GM19438 (cell line): ENCODE data around the gene GAD2.

Experiments
- ATAC-seq: cut with Tn5 transposase; IDR thresholded peaks from one replicate; pipeline ENCODE4 v1.9.1; 2021; ENCODE audit warnings: low read depth; ENCODE audit not compliant: unreplicated experiment

The GAD2 gene

DNA sequence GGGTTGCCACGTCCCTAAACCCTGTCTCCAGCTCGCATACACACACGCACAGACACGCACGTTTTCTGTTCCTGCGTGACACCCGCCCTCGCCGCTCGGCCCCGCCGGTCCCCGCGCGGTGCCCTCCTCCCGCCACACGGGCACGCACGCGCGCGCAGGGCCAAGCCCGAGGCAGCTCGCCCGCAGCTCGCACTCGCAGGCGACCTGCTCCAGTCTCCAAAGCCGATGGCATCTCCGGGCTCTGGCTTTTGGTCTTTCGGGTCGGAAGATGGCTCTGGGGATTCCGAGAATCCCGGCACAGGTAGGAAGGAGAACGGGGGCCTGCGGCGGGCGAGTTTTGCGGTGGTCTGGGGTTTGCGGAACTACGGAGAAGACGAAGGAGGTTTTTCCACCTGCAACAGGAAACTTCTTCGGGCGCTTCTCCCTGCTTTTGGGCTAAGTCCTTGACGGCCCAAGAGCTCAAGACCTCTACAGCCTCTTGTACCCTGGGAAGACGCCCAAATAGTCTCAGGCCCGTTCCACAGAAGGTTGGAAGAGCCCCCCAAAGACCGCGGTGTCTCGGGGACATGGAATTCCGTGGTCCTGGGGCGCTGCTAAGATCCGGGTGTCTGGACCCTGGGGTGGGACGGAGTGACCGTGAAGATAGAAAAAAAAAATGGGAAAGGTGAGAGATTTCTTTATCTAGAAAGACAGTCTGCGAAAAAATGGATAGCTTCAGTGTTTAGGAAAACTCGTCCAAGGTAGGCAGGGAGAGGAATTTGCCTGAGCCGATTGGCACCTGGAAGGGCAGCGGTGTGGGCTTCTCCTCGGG is at the start of gene GAD2:
TSS of gene GAD2 (plus strand) at position 190 of the 811 bp plus-strand sequence. CDS start at position 226, 36 bp downstream.
- ATAC-seq = no peak

DNA sequence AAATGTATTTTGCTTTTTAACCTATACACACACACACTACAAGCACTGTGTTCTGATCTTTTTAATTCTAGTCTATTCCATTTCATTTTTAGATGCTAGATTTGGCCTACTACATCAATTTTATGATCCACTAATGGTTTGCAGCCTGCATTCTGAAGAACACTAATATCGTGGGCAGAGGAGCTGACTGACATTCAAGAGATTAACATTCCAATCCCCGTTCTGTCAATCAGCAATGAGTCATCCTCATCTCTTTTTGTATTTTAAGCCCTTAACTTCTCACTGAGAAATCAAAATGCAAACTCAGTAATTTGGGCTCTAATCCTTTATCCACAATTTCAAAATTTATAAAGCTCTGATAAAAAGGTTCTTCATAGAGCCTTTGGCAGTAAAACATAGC is 47.1 kb upstream of the GAD2 start:
- ATAC-seq = no peak

- no peak for ATAC-seq
Measured at GRCh38 chr10:26172131-26172530, 44.4 kb upstream of the GAD2 start.

DNA sequence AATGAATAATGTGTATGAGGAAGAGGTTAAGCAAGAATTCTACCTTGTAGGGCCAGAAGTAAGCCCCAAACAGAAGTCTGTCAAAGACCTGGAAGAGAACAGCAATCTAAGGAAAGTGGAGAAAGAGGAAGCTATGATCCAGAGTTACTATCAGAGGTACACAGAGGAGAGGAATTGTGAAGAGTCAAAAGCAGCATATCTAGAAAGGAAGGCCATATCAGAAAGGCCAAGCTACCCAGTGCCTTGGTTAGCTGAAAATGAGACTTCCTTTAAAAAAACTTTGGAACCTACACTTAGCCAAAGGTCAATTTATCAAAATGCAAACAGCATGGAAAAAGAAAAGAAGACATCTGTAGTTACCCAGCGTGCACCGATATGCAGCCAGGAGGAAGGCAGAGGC is 42.7 kb upstream of the GAD2 start:
- no peak for ATAC-seq

DNA sequence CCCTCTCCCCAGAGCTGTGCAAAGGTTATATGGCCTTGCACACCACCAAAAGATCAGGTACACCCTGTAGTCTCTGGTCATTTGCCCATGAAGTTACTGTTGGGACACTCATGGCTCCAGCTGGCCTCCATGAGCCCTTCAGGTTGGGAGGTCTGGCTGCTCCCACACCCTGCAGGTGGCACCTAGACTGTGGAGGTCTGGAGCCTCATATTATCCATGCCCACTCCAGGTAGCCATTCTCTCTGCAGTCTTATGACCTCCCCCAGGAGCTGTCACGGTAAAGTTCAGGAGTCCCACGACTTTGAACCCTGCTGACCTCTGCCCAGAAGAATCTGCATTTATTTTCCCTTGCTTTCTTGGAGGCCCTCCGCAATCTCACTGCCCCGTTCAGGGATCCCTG is 39.2 kb upstream of the GAD2 start:
- no peak for ATAC-seq

DNA sequence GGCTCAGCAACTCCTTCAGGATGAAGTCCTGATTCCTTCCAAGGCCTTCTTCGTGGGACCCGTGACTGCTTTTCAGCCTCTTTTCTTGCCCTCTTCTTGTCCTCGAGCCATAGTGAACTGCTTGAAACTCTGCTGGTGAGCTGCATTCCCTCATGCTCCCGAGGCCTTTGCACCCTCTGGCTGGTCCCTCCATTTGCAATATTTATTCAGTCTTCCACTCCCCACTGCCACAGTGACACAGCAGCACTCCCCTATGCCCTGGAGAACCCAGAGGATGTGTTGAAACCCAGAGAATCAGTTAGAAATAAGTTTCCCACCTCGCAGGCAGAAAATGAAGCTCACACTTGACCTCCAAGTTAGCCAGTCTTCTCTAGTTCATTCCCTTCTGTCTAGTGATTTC is 22.3 kb upstream of the GAD2 start:
- ATAC-seq = no peak

DNA sequence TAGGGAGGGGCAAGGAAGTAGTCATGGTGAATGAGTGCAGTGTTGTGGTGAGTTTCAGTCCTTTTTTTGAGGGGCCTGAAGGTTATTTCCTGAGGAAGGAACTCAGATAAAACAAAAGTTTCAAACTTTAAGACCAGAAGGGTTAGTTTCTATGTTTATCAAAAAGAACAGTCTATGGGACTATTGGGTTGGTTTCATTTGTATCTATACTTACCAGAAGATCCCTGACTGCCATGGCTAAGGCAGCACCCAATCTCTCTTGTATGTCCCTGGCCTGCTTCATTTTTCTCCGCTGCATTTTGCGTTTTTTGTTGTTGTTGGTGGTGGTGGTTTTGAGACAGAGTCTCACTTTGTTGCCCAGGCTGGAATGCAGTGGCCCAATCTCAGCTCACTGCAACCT is 19.3 kb upstream of the GAD2 start:
- ATAC-seq = no peak

DNA sequence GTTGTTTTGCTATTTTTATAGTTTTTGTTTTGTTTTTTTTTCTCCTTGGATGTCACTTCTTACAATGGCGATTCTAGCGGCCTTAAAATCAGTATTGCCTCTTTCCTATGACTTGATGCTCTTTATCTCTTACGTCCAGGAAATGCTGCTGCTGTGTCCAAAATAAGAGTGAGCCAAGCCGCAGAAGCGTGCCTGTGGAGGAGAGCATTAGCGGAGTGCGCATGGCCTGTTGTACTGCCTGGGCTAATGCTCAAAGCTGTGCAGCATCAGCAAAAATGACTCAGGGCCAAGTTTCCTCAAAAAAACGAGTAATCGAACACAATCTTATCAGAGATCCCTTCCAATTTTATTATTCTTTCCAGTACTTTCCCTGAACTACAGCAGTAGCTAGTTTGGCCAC is 18.5 kb upstream of the GAD2 start:
- no peak for ATAC-seq

GRCh38 chr10:26199841-26200240 is 16.7 kb upstream of the GAD2 start:
- no peak for ATAC-seq

- no peak for ATAC-seq
Measured at GRCh38 chr10:26205223-26205622, 11.4 kb upstream of the GAD2 start.

GRCh38 chr10:26211781-26212444 is 4.7 kb upstream of the GAD2 start:
- ATAC-seq = no peak

DNA sequence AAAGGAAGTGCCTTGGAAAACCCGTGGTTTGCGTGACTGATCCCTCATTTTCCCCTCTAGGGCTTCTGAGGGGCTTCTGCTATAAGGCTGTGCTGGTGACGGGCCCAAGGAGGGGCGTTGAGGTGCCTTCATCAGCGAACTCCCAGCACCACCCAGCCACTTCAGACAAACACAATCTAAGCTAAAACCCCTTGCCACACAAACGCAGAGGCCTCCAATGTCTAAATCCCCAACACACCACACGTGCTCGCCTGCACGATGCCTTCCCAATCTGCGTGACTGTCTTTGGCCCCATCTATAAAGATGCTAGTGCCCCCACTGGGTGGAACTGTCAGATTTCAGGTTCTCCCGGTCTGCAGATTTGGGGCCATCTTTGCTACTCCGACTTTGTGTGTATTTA is 4.1 kb upstream of the GAD2 start:
- ATAC-seq = no peak

- no peak for ATAC-seq
Measured at GRCh38 chr10:26213157-26213800, 3.3 kb upstream of the GAD2 start.

GRCh38 chr10:26214004-26214403 is 2.6 kb upstream of the GAD2 start:
- ATAC-seq = no peak

DNA sequence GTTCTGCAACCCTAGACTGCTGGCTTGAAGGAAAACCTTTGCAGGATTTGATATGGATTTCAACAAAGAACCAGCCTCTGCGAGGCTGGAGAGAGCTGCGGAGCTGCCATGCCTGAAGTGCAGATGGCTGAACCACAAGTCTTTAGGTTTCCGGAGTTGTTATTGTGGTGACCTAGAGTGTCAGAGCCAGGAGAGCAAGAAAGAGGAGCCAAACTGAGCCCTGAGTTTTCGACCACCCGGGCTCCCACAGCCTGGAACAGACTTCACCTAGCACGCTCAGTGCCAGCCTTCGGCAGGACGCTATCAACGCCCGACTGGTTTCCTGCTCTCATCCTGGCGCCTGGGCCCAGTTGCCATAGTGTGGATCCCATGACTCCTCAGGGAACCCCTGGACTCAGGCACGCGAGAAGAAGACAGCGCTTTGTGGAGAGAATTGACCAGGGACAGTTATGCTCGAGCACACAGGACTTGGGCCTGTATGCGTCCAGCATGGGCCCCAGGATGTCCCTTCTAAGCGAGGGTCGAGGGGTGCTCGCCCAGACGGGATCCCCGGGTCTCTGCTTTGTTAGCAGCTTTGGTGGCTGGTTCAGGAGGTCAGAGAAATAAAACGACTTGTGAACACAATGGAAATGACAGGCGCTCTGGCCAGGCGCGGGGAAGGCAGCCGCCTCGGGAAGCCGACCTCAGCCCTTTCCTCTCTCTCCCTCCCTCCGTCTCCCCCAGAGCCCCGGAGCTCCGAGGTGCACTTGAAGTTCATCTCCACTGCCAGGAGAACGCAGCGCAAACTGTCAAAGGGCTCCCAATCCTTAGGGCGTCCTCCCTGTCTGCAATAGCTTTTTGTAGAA is 1.8 kb upstream of the GAD2 start:
- ATAC-seq = no peak

DNA sequence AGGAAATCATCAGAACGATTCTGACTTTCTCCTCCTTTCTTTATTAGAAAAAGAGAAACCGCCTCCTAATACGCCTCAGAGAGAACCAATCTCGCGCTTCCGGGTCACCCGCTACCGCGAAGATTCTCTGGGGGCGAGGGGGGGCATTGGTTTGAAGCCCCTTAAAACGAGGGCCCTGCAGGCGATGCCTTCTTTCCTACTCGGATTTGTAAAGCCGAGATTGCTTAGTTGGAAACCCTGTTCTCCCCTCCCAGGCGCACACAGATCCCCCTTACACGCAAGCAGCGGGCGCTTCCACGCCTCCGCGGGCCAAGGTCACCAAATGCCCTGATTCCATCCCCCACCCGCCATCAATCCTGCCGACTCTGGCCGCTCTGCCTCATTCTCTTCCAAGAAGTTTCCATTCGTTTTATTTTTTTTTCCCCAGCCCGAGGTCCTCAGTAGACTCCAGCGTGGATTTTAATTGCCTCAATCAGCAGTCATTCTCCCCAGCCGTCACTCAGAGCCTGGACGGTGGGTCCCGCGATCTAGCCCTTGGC is 1.1 kb upstream of the GAD2 start:
- ATAC-seq = no peak

- ATAC-seq = no peak
Measured at GRCh38 chr10:26215935-26216584, 514 bp upstream of the GAD2 start.

GRCh38 chr10:26217396-26218086 is 967 bp downstream of the GAD2 start:
- no peak for ATAC-seq

DNA sequence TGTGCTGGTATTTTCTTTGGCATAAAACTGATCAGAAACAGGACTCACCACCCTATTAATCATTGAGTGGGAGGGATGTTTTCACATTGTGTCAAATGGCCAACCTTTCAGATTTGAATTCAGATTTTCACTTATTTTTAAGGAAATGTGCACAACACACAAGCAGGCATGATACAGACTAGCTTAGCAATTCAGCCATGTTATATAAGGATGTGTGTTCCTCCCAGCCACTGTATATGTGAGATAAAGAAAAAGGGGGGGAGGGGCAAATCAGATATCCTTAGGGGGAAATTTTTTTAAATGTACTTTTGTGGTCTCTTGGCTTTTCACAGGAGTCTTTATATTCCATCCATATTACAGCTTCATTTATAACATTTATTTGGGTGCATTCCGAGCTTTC is 3.1 kb downstream of the GAD2 start:
- ATAC-seq = no peak
